IPS-18a (cell line): ENCODE measurements around the gene LSM14A.
"Not testable (repeated sequence)": the region's sequence is repeated elsewhere in the genome, so short reads cannot be mapped to it uniquely, and the experiment has no call there.

Source experiments
- H3K27ac ChIP-seq: one replicate; pipeline ENCODE4 v1.5.1; 2013; ENCODE audit warnings: low read length
- H3K27me3 ChIP-seq: one replicate; pipeline ENCODE4 v1.6.1; 2013; ENCODE audit warnings: mild to moderate bottlenecking, low read length; ENCODE audit not compliant: control insufficient read depth, insufficient read depth
- H3K36me3 ChIP-seq: one replicate; pipeline ENCODE4 v1.6.1; 2013; ENCODE audit warnings: low read depth, low read length; ENCODE audit not compliant: control insufficient read depth
- H3K4me1 ChIP-seq: one replicate; pipeline ENCODE4 v1.6.1; 2013; ENCODE audit warnings: low read depth, low read length; ENCODE audit not compliant: control insufficient read depth
- H3K4me3 ChIP-seq: one replicate; pipeline ENCODE4 v1.5.1; 2013; ENCODE audit warnings: low read length
- H3K9ac ChIP-seq: one replicate; pipeline ENCODE4 v1.6.1; 2013; ENCODE audit warnings: mild to moderate bottlenecking, low read length, moderate library complexity
- H3K9me3 ChIP-seq: one replicate; pipeline ENCODE4 v1.6.1; 2013; ENCODE audit warnings: low read depth, low read length; ENCODE audit not compliant: control insufficient read depth

Gene LSM14A

DNA sequence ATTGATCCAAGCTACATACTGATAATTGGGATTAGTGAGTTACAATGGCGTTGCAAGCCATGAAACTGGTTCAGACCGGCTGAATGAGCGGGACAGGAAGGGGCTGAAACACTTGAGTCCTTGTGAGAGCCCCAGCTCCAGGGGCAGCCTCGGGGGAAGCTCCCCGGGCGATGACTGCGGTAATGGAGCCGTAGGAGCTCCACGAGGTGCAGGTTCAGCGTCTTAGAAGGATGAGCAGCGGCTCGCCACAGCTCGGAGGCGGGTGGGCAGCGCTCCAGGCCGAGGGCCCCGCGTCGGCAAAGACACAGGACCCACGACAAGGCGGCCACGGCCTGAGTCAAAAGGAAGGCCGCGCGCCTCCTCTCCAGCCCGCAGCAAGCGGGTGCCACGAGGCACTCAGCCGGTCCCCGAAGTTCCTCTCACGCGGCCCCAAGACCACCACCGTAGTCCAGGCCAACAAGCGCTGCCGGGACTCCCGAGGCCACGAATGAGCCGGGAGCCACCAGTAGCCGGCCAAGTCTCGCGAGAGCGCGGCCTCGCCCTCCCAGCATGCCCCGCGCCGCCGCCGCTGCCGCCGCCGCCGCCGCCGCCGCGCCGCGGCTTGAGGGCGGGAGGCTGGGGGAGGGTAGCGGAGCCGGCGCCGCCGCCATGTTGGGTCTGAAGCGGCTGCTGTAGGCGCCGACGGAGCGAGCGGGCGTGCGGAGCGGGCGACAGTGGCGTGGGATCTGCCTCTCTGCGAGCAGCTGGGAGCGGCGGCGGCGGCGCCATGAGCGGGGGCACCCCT lies at the start of gene LSM14A:
Gene LSM14A, plus strand, starts transcription at position 628 of the 784 bp plus-strand sequence. Its CDS starts 139 bp downstream, at position 767.
- H3K9ac ChIP-seq, result peak within 1 kb of the TSS; percentile 98
- peak within 1 kb of the TSS; percentile 92 for H3K27ac ChIP-seq
- H3K9me3 ChIP-seq, result no peaks in the 10 kb centered on the region
- H3K36me3 ChIP-seq, result peaks cover 4% of the 10 kb centered on the region
- H3K4me3 ChIP-seq, result peak within 1 kb of the TSS; percentile 94
- H3K4me1 ChIP-seq, result peaks cover under 1% of the 10 kb centered on the region
- H3K27me3 ChIP-seq, result no peaks in the 10 kb centered on the region

DNA sequence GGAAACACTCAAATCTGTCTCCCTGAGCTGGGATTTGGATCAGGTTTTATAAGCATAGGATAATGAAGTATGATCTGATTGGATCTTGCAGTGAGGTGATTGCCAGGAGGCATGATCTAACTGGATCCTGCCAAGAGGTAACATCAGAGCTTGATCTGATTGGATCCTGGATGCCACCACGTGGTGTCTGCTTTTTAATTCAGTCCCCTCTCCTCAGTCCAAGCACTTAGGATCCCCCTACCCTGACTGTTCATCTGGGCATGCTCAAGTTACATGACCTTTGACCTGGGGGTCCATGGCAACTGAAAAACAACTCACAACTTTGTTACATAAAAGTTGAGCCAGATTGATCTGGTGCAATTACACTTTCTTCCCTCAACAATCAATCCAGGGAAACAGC lies 47.5 kb upstream of the LSM14A start:
- H3K27ac ChIP-seq, result peak overlapping the region; percentile 24
- H3K4me3 ChIP-seq, result no peak overlapping the region
- H3K9ac ChIP-seq, result peak overlapping the region; percentile 39
- H3K9me3 ChIP-seq, result no peaks in the 10 kb centered on the region
- H3K4me1 ChIP-seq, result peaks cover 7% of the 10 kb centered on the region
- no peaks in the 10 kb centered on the region for H3K36me3 ChIP-seq
- H3K27me3 ChIP-seq, result no peaks in the 10 kb centered on the region

DNA sequence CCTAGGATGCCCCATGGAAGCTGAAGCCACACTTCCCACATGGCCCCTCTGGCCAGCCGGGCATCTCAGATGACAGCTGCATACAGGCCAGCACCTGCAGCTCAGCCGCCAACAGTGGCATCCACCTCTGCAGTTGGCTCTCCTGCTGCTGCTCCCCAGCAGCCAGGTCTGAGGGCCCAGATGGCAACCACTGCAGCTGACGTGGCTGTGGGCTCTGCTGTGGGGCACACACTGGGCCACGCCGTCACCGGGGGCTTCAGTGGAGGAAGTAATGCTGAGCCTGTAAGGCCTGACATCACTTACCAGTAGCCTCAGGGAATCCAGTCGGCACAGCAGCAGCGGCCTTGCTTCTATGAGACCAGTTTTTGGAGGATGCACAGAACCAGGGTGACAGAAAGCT lies 45.3 kb upstream of the LSM14A start:
- H3K9ac ChIP-seq, result no peak overlapping the region
- no peaks in the 10 kb centered on the region for H3K36me3 ChIP-seq
- peaks cover 7% of the 10 kb centered on the region for H3K4me1 ChIP-seq
- H3K4me3 ChIP-seq, result no peak overlapping the region
- H3K27me3 ChIP-seq, result no peaks in the 10 kb centered on the region
- H3K27ac ChIP-seq, result no peak overlapping the region
- H3K9me3 ChIP-seq, result no peaks in the 10 kb centered on the region

DNA sequence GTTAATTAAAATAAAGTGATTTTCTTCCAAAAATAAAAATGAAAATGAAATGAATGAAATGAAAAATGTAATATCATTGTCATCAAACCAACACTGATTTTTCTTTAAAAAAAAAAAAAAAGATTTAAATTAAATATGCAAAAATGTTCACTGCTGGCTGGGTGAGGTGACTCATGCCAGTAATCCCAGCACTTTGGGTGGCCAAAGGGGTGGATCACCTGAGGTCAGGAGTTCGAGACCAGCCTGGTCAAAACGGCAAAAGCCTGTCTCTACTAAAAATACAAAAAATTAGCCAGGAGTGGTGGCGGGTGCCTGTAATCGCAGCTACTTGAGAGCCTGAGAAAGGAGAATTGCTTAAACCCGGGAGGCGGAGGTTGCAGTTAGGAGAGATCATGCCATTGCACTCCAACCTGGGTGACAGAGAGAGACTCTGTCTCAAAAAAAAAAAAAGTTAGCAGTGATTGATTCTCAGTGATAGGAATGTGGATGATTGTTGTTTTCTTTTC lies 44.6 kb upstream of the LSM14A start:
- peaks cover 7% of the 10 kb centered on the region for H3K4me1 ChIP-seq

DNA sequence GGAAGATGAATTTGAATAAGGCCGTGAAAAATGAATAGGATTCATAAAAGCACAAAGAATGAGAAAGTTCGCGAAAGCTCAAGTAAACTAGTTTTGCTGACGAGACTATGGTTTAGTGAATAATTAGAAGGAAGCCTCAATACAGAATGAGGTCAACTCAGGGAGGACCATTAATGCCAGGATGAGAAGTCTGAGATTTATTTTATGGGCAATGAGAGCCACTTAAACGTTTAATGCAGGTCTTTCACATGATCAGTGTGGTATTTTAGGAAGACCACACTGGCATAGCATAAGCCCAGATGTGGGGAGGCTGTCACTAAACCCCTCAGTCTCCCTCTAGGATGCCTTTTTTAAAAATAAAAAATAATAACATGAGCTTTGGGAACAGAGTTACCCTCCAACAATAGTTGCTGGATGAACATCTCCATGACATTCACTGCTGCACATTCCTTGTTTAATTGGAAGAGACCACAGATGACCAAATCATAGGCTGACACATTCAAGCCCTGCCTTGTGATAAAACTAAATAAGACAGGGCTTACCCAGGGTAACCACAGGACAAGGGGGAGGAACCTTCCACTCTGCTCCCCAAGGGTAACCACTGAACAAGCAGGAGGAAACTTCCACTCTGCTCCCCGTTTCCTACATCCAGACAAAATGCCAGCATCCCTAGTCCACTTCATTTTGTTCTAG lies 43.6 kb upstream of the LSM14A start:
- no peaks in the 10 kb centered on the region for H3K9me3 ChIP-seq
- no peak overlapping the region for H3K4me3 ChIP-seq
- peaks cover 7% of the 10 kb centered on the region for H3K4me1 ChIP-seq
- no peaks in the 10 kb centered on the region for H3K27me3 ChIP-seq
- no peak overlapping the region for H3K9ac ChIP-seq
- H3K27ac ChIP-seq, result no peak overlapping the region
- H3K36me3 ChIP-seq, result no peaks in the 10 kb centered on the region

More for the DNA sequence above, 44.6 kb upstream of the LSM14A start:
- no peaks in the 10 kb centered on the region for H3K36me3 ChIP-seq
- no peak overlapping the region for H3K9ac ChIP-seq
- H3K9me3 ChIP-seq, result no peaks in the 10 kb centered on the region
- no peaks in the 10 kb centered on the region for H3K27me3 ChIP-seq
- no peak overlapping the region for H3K4me3 ChIP-seq
- H3K27ac ChIP-seq, result no peak overlapping the region

DNA sequence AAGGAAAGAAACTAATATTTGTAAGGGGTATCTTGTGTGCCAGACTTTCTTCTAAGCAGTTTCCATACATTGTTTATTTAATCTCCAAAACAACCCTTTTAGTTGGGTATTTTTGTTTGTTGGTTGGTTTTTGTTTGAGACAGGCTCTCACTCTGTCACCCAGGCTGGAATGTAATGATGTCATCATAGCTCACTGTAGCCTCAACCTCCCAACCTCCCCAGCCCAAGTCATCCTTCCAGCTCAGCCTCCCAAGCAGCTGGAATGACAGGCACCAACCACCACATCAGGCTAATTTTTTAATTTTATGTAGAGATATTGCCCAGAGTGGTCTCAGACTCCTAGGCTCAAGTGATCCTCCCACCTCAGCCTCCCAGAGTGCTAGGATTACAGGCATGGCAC lies 41.2 kb upstream of the LSM14A start:
- Histone ChIP-seq H3K27me3 (no peaks in the 10 kb centered on the region), H3K27ac (no peak overlapping the region), H3K9ac (no peak overlapping the region), H3K4me1 (no peaks in the 10 kb centered on the region), H3K9me3 (no peaks in the 10 kb centered on the region), H3K4me3 (no peak overlapping the region), H3K36me3 (no peaks in the 10 kb centered on the region)

DNA sequence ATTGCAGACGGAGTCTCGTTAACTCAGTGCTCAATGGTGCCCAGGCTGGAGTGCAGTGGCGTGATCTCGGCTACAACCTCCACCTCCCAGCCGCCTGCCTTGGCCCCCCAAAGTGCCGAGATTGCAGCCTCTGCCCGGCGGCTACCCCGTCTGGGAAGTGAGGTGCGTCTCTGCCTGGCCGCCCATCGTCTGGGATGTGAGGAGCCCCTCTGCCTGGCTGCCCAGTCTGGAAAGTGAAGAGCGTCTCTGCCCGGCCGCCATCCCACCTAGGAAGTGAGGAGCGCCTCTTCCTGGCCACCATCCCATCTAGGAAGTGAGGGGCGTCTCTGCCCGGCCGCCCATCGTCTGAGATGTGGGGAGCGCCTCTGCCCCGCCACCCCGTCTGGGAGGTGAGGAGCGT lies 40.2 kb upstream of the LSM14A start:
- H3K36me3 ChIP-seq, H3K27ac ChIP-seq, H3K4me3 ChIP-seq, H3K9me3 ChIP-seq, H3K27me3 ChIP-seq, H3K4me1 ChIP-seq, H3K9ac ChIP-seq: not testable (repeated sequence)

DNA sequence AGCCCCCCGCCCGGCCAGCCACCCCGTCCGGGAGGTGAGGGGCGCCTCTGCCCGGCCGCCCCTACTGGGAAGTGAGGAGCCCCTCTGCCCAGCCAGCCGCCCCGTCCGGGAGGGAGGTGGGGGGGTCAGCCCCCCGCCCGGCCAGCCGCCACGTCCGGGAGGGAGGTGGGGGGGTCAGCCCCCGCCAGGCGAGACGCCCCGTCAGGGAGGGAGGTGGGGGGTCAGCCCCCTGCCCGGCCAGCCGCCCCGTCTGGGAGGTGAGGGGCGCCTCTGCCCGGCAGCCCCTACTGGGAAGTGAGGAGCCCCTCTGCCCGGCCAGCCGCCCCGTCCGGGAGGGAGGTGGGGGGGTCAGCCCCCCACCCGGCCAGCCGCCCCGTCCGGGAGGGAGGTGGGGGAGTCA lies 39.6 kb upstream of the LSM14A start:
- not testable (repeated sequence) for H3K9ac ChIP-seq, H3K27me3 ChIP-seq, H3K36me3 ChIP-seq

DNA sequence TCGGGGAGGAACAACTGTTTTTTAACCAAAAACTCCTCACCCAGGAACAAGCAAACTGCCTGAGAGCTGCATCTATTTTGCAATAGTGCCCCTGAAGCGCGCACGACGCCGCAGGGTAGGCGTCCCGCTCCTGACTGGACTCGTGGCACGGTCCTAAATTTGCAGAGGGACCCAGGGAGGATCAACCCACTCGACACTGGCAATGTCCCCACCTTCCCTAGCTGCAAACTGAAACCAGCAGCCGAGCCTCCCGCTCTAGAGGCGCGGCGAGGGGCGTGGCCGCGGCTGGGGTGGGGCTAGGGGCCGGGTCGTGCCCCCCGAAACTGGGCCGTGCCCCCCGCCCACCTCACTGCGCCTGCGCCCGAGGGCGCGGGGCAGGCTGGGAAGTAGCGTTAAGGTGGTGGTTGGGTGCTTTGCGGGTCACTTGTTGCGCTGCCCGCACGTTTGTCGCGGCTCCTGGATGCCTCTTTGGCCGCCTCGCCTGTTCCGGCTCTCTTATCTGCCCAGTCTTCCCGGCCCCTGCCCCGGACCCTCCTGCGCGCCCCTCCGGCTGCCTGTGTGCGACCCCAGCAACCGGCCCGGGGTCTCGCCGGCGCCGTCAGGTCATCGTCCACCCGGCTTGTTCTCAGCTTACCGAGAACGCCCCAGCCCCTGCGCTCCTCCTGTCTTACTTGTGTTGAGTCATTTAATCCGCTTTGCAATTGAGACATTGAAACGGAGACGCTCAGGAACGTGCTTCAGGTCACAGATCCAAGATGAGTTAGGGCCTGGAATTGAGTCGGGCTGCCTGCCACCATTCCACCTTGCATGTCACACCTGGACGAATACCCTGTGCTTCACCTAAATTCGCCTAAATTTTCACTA lies 37.9 kb upstream of the LSM14A start:
- peak overlapping the region; percentile 86 for H3K9ac ChIP-seq
- no peaks in the 10 kb centered on the region for H3K4me1 ChIP-seq
- H3K27ac ChIP-seq, result peak overlapping the region; percentile 81
- no peaks in the 10 kb centered on the region for H3K27me3 ChIP-seq
- H3K36me3 ChIP-seq, result no peaks in the 10 kb centered on the region
- H3K4me3 ChIP-seq, result peak overlapping the region; percentile 86
- no peaks in the 10 kb centered on the region for H3K9me3 ChIP-seq

More for the DNA sequence above, 39.6 kb upstream of the LSM14A start:
- not testable (repeated sequence) for H3K4me1 ChIP-seq, H3K9me3 ChIP-seq, H3K4me3 ChIP-seq, H3K27ac ChIP-seq

DNA sequence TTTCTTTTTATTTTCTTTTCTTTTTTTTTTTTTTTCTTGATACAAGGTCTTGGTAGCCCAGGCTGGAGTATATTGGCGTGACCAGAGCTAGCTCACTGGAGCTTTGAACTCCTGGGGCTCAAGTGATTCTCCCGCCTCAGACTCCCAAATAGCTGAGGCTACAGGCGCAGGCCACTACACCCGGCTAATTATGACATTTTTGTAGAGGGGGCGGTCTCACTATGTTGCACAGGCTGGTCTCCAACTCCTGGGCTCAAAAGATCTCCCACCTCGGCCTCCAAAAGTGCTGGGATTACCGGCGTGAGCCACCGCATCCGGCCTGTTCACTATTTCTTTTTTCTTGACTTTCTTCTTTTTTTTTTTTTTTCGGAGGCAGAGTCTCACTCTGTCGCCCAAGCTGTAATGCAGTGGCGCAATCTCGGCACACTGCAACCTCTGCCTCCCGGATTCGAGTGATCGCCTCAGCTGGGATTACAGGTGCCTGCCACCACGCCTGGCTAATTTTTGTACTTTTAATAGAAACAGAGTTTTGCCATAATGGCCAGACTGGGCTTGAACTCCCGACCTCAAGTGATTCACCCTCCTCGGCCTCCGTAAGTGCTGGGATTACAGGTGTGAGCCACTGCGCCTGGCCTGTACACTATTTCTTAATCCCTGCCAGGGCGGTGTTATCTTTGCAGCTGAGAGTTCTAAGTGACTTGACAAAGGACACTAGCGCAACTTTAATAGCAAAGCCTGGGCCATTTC lies 37.1 kb upstream of the LSM14A start:
- H3K36me3 ChIP-seq, result no peaks in the 10 kb centered on the region
- H3K27ac ChIP-seq, result no peak overlapping the region
- peak overlapping the region; percentile 86 for H3K9ac ChIP-seq
- H3K4me3 ChIP-seq, result peak overlapping the region; percentile 86
- H3K9me3 ChIP-seq, result no peaks in the 10 kb centered on the region
- no peaks in the 10 kb centered on the region for H3K27me3 ChIP-seq
- H3K4me1 ChIP-seq, result no peaks in the 10 kb centered on the region
